GM12878 (cell line): Measurements from ENCODE around the gene PTGIS. TPM values are rescaled to one million over a fixed set of nuclear protein-coding genes. Genes with fewer than 3 reads are reported as not detected.
A peak's percentile ranks its signal among the peaks of the same experiment; 100 is the strongest.

Experiments
- ATAC-seq: fragments of 200-7000 bp; cut with Tn5 transposase; 3 replicates; pipeline ENCODE4 v1.9.1; 2020; ENCODE audit warnings: mild to moderate bottlenecking, moderate library complexity
- BruUV-seq: library from RNA; stranded (reverse); fragments of 400-500 nt; replicated peaks from 2 replicates; lab custom pipeline; 2021; lab: Mats Ljungman, UMichigan
- CTCF ChIA-PET: fragments of 300-600 bp; sonication (Branson Sonifier 250); formaldehyde crosslinking; extraction: SDS; loops from one replicate; lab custom pipeline; 2021; ENCODE audit warnings: inconsistent platforms; lab: Yijun Ruan, JAX
- POLR2A ChIA-PET: fragments of 350-600 bp; formaldehyde crosslinking; extraction: SDS; loops from one replicate; lab custom pipeline; 2021; ENCODE audit warnings: inconsistent platforms; lab: Charles Lee
- RAD21 ChIA-PET: fragments of 300-600 bp; sonication (Branson Sonifier 250); formaldehyde crosslinking; loops from one replicate; lab custom pipeline; 2023; ENCODE audit warnings: antibody characterized with exemption; ENCODE audit not compliant: unreplicated experiment; lab: Charles Lee
- SMC1A ChIA-PET: fragments of 300-600 bp; sonication (Branson Sonifier 250); formaldehyde crosslinking; loops from one replicate; lab custom pipeline; 2023; ENCODE audit not compliant: unreplicated experiment, uncharacterized antibody; lab: Charles Lee
- DNase-seq: peaks from one replicate; pipeline ENCODE4 v3.0.0-alpha.2; 2011; ENCODE audit warnings: low read depth, low spot score
- FAIRE-seq: peaks from 3 replicates; lab custom pipeline; 2011; peaks lifted over from hg19 to GRCh38; lab: Jason Lieb, UNC
- H2AFZ ChIP-seq: 2 replicates; pipeline ENCODE4 v1.6.0; 2011; ENCODE audit warnings: low read depth, low read length, control low read depth; ENCODE audit not compliant: control insufficient read depth
- H3K27ac ChIP-seq: 2 replicates; pipeline ENCODE4 v1.5.1; 2011; ENCODE audit warnings: control low read depth; ENCODE audit not compliant: control insufficient read depth, insufficient read depth
- H3K27me3 ChIP-seq, 2 experiments: replicated peaks in 1 of 2; 2 replicates each; pipeline versions ENCODE4 v1.6.0 to v1.6.1; 2011; ENCODE audit warnings: low read length in 1 of 2; ENCODE audit not compliant: control insufficient read depth in 2 of 2, insufficient read depth in 2 of 2
- H3K36me3 ChIP-seq, 2 experiments: 2 replicates each; pipeline ENCODE4 v1.5.1; 2011; ENCODE audit warnings: low read length in 1 of 2; ENCODE audit not compliant: control insufficient read depth in 2 of 2, insufficient read depth in 2 of 2
- H3K4me1 ChIP-seq: 2 replicates; pipeline ENCODE4 v1.6.1; 2011; ENCODE audit warnings: mild to moderate bottlenecking, low read length, moderate library complexity, mixed read lengths; ENCODE audit not compliant: control insufficient read depth, insufficient read depth
- H3K4me2 ChIP-seq: 2 replicates; pipeline ENCODE4 v1.6.0; 2011; ENCODE audit warnings: control low read depth; ENCODE audit not compliant: control insufficient read depth, insufficient read depth
- H3K4me3 ChIP-seq: fragments of 200-600 bp; sonication (generic); 2 replicates; pipeline ENCODE4 v1.5.1; 2016
- H3K79me2 ChIP-seq: 2 replicates; pipeline ENCODE4 v1.6.0; 2011; ENCODE audit warnings: low read length; ENCODE audit not compliant: control insufficient read depth, insufficient read depth
- H3K9ac ChIP-seq: 2 replicates; pipeline ENCODE4 v1.8.0; 2011; ENCODE audit warnings: low read length, control low read depth, mixed read lengths; ENCODE audit not compliant: control insufficient read depth, insufficient read depth
- H3K9me3 ChIP-seq: replicated peaks from 3 replicates; pipeline ENCODE4 v1.5.1; 2011; ENCODE audit warnings: mild to moderate bottlenecking, low read length; ENCODE audit not compliant: control insufficient read depth, insufficient read depth
- H4K20me1 ChIP-seq: 2 replicates; pipeline ENCODE4 v1.6.0; 2011; ENCODE audit not compliant: control insufficient read depth, insufficient read depth
- ATF7 ChIP-seq: fragments of 450-650 bp; IDR thresholded peaks from 2 replicates; pipeline ENCODE4 v1.6.1; 2016; ENCODE audit warnings: low read depth, mild to moderate bottlenecking
- BACH1 ChIP-seq: fragments of 450-650 bp; IDR thresholded peaks from 2 replicates; pipeline ENCODE4 v1.6.1; 2017; ENCODE audit warnings: mild to moderate bottlenecking, borderline replicate concordance
- BHLHE40 ChIP-seq, 2 experiments: fragments of 450-650 bp in 1 of 2; IDR thresholded peaks; 2 replicates each; pipeline ENCODE4 v1.6.1; 2011 to 2017; ENCODE audit warnings: low read depth in 2 of 2, borderline replicate concordance in 1 of 2, improper control_type of control experiment in 1 of 2, low read length in 1 of 2, mild to moderate bottlenecking in 1 of 2
- FOS ChIP-seq: IDR thresholded peaks from 3 replicates; pipeline ENCODE4 v1.6.1; 2011; ENCODE audit warnings: borderline replicate concordance; ENCODE audit not compliant: insufficient read length; ENCODE audit errors: extremely low read depth
- FOXM1 ChIP-seq: IDR thresholded peaks from 2 replicates; pipeline ENCODE4 v1.6.1; 2012; ENCODE audit warnings: low read depth, mild to moderate bottlenecking, inconsistent platforms, low read length, moderate library complexity
- IKZF2 ChIP-seq, 2 experiments: fragments of 450-650 bp; IDR thresholded peaks; 2 replicates each; pipeline ENCODE4 v1.6.1; 2017; ENCODE audit warnings: mild to moderate bottlenecking in 2 of 2, moderate library complexity in 2 of 2
- MYB ChIP-seq: fragments of 150-350 bp; IDR thresholded peaks from 2 replicates; pipeline ENCODE4 v1.6.1; 2014; ENCODE audit warnings: mild to moderate bottlenecking, low read depth, low read length, borderline replicate concordance
- POLR2A ChIP-seq: IDR thresholded peaks from 2 replicates; pipeline ENCODE4 v1.6.1; 2011; ENCODE audit warnings: low read depth, mild to moderate bottlenecking, low read length
- POLR2AphosphoS5 ChIP-seq: IDR thresholded peaks from 2 replicates; pipeline ENCODE4 v1.6.1; 2011; ENCODE audit warnings: mild to moderate bottlenecking, low read length, inconsistent platforms
- POU2F2 ChIP-seq: IDR thresholded peaks from 3 replicates; pipeline ENCODE4 v1.6.1; 2011; ENCODE audit warnings: low read depth, mild to moderate bottlenecking, low read length, borderline replicate concordance
- SMC3 ChIP-seq: IDR thresholded peaks from 2 replicates; pipeline ENCODE4 v1.6.1; 2011; ENCODE audit warnings: low read length, improper control_type of control experiment, borderline replicate concordance
- TAF1 ChIP-seq: IDR thresholded peaks from 2 replicates; pipeline ENCODE4 v1.6.1; 2011; ENCODE audit warnings: mild to moderate bottlenecking, low read depth, low read length, borderline replicate concordance
- ZNF384 ChIP-seq: IDR thresholded peaks from 2 replicates; pipeline ENCODE4 v1.6.1; 2012; ENCODE audit warnings: low read depth, mild to moderate bottlenecking, low read length, improper control_type of control experiment, borderline replicate concordance
- ZSCAN29 ChIP-seq: fragments of 450-650 bp; IDR thresholded peaks from 2 replicates; pipeline ENCODE4 v1.6.1; 2017; ENCODE audit warnings: mild to moderate bottlenecking, moderate library complexity
- WGBS: methylation state at CpG from one replicate; pipeline ENCODE4 v1.1.6; 2016; ENCODE audit warnings: low lambda C conversion rate; ENCODE audit not compliant: insufficient replicate concordance, insufficient coverage; ENCODE audit errors: missing lambda C conversion rate; 5-methylcytosine and 5-hydroxymethylcytosine counted together
- in situ Hi-C: fragments of 300-500 bp; cut with MboI; formaldehyde crosslinking; loops from 9 replicates; pipeline ENCODE4 v1.14.3; 2018; ENCODE audit warnings: mixed read lengths
- intact Hi-C: fragments of 100-400 bp; cut with micrococcal nuclease; formaldehyde crosslinking; loops from one replicate; pipeline ENCODE4 v1.14.2; 2022; ENCODE audit not compliant: unreplicated experiment
- polyA plus RNA-seq, 11 experiments: library from polyadenylated mRNA; depleted of rRNA in 4 of 11; unstranded in 6 of 11; stranded (reverse) in 5 of 11; fragments of >200 nt; fragmentation: Nextera tagmentation in 4 of 11; fragmentation: Illumina TruSeq in 1 of 11; extraction: Ambion mirVana in 4 of 11; extraction: Trizol in 1 of 11; gene quantifications; 1 replicate in 1 of 11; 2 replicates in 10 of 11; pipeline versions ENCODE4 v1.2.1 to v1.2.3, GENCODE V29; 2011 to 2016; ENCODE audit warnings: inconsistent platforms in 2 of 11, missing spikeins in 2 of 11, low read depth in 1 of 11
- total RNA-seq, 4 experiments: library from RNA; depleted of rRNA in 3 of 4; stranded (reverse); fragments of >200 nt in 3 of 4; fragmentation: Illumina TruSeq in 1 of 4; extraction: Trizol in 1 of 4; gene quantifications; 2 replicates each; pipeline versions ENCODE4 v1.2.1 to v1.2.3, GENCODE V29; 2013 to 2021
- TF ChIP-seq, protein P1 (sequence below): fragments of 450-650 bp; IDR thresholded peaks from 2 replicates; pipeline ENCODE4 v1.6.1; 2018; ENCODE audit warnings: borderline replicate concordance, mild to moderate bottlenecking; ENCODE audit not compliant: partially characterized antibody
- TF ChIP-seq, protein P2 (sequence below), 3 experiments: IDR thresholded peaks in 2 of 3; conservative IDR thresholded peaks in 1 of 3; 2 replicates each; pipeline ENCODE4 v1.5.1; 2011; ENCODE audit warnings: low read depth in 3 of 3, low read length in 3 of 3, mild to moderate bottlenecking in 3 of 3, control low read depth in 2 of 3, moderate library complexity in 2 of 3, inconsistent platforms in 1 of 3, mixed read lengths in 1 of 3; ENCODE audit not compliant: control insufficient read depth in 2 of 3, insufficient read depth in 1 of 3; ENCODE audit errors: extremely low read depth in 1 of 3

Gene PTGIS
- total and polyA plus RNA-seq, 10 of the 15 experiments (the other 5 are each of a cell fraction or from before 2014, with no cell fraction given) = 0.10 TPM; not detected in 9

DNA sequence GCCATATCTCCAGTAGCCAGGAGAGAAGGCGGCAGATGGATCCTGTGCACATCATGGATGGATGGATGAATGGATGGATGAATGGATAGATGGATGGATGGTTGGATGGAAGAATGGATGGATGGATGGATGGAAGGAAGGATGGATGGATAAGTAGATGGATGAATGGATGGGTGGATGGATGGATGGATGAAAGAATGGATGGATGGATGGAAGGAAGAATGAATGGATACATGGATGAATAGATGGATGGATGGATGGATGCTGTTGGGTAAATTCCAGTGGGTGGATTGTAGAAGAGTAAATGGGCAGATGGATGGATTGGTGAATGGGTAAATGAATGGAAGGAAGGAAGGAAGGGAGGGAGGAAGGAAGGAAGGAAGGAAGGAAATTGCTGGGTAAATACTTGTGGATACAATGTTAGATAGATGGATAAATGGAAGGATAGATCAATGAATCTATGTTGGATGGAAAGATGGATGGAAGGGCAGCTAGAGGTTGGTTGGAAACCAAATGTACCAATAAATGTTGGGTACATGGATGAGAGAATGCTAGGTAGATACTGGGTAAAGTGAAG, 19.5 kb downstream of the PTGIS start (continued):
- TF ChIP-seq, protein P1, sequence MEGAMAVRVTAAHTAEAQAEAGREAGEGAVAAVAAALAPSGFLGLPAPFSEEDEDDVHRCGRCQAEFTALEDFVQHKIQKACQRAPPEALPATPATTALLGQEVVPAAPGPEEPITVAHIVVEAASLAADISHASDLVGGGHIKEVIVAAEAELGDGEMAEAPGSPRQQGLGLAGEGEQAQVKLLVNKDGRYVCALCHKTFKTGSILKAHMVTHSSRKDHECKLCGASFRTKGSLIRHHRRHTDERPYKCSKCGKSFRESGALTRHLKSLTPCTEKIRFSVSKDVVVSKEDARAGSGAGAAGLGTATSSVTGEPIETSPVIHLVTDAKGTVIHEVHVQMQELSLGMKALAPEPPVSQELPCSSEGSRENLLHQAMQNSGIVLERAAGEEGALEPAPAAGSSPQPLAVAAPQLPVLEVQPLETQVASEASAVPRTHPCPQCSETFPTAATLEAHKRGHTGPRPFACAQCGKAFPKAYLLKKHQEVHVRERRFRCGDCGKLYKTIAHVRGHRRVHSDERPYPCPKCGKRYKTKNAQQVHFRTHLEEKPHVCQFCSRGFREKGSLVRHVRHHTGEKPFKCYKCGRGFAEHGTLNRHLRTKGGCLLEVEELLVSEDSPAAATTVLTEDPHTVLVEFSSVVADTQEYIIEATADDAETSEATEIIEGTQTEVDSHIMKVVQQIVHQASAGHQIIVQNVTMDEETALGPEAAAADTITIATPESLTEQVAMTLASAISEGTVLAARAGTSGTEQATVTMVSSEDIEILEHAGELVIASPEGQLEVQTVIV = no peak
- TF ChIP-seq ZNF384 (no peak), ZSCAN29 (no peak), MYB (no peak), BACH1 (no peak), SMC3 (no peak), ATF7 (no peak), FOS (no peak)

DNA sequence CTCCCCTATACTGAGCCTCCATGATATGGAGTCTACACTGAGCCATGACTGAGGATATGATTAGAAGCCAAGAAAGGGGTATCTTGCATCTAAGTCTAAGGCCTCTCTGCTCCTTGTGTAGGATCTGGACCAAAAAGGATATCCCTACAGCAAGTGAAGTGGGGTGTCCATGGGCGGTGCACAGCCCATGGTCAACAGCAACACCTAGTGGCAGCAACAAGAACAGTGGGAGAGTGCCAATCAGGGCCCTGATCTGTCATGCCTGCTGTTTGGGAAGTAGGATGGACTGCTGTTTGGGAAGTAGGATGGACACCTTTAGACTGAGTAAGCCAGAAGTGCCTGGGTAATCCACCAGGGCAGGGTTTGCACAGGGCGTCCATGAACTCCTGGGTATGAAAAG, 22.4 kb downstream of the PTGIS start:
- Histone ChIP-seq H3K9me3 (no peaks in the 10 kb centered on the region; the same call in 2 of the 3 replicates), H3K4me2 (no peak overlapping the region), H3K27me3 (no peaks in the 10 kb centered on the region), H4K20me1 (no peaks in the 10 kb centered on the region), H3K4me3 (no peak overlapping the region), H3K9ac (no peak overlapping the region), H3K4me1 (no peaks in the 10 kb centered on the region), H2AFZ (no peak overlapping the region), H3K27ac (no peak overlapping the region), H3K79me2 (no peaks in the 10 kb centered on the region), H3K36me3 (no peaks in the 10 kb centered on the region)
- in situ Hi-C loops = no loop called here
- 16% methylated on average over 2 of the region's 2 CpGs for WGBS
- intact Hi-C loops = no loop called here
- BruUV-seq = no TSS peak
- SMC1A ChIA-PET = interaction anchor here (0.6 to 4.8 kb wide), 4 partner anchors 10 to 64 kb away, joined by 3 to 30 read pairs (median 4); no protein-coding TSS in a partner anchor
- POLR2A ChIA-PET = no interaction called here
- RAD21 ChIA-PET = no interaction called here
- DNase-seq (no peak), ATAC-seq (no peak), FAIRE-seq (no peak)
- CTCF ChIA-PET = interaction anchor here (2.6 to 10.6 kb wide), 3 partner anchors 10 to 61 kb away, joined by 7 to 148 read pairs (median 40); no protein-coding TSS in a partner anchor
- no peak for TF ChIP-seq TAF1
- TF ChIP-seq BHLHE40 (IDR thresholded peaks at IDR 0.05; ENCODE audit: borderline replicate concordance in 1 of 2, low read depth in 2 of 2, low read length in 1 of 2) = no peak
- no peak for TF ChIP-seq IKZF2 (IDR thresholded peaks at IDR 0.05)
- TF ChIP-seq POLR2A = no peak
- TF ChIP-seq FOXM1 = no peak
- no peak for TF ChIP-seq POLR2AphosphoS5
- TF ChIP-seq, protein P2, sequence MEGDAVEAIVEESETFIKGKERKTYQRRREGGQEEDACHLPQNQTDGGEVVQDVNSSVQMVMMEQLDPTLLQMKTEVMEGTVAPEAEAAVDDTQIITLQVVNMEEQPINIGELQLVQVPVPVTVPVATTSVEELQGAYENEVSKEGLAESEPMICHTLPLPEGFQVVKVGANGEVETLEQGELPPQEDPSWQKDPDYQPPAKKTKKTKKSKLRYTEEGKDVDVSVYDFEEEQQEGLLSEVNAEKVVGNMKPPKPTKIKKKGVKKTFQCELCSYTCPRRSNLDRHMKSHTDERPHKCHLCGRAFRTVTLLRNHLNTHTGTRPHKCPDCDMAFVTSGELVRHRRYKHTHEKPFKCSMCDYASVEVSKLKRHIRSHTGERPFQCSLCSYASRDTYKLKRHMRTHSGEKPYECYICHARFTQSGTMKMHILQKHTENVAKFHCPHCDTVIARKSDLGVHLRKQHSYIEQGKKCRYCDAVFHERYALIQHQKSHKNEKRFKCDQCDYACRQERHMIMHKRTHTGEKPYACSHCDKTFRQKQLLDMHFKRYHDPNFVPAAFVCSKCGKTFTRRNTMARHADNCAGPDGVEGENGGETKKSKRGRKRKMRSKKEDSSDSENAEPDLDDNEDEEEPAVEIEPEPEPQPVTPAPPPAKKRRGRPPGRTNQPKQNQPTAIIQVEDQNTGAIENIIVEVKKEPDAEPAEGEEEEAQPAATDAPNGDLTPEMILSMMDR (IDR thresholded peaks at IDR 0.05 in 2 of 3, conservative IDR thresholded peaks at IDR 0.05 in 1 of 3; ENCODE audit: control insufficient read depth in 2 of 3, extremely low read depth in 1 of 3, insufficient read depth in 1 of 3, low read depth in 3 of 3, low read length in 3 of 3) = peak in 1 of 3 experiments; percentile 37; a peak in 1 of 6 replicates
- TF ChIP-seq POU2F2 = no peak
